HL-60/S4 treated with phorbol 12-myristate 13-acetate at 8.2 ng/mL for 4 days and 3 days (cell line): Measurements from ENCODE around the gene EMC7.
"Not testable (repeated sequence)": the region's sequence is repeated elsewhere in the genome, so short reads cannot be mapped to it uniquely, and the experiment has no call there.

ENCODE experiments used
- in situ Hi-C: fragments of 300-500 bp; cut with MboI; formaldehyde crosslinking; loops from 2 replicates; pipeline ENCODE4 v1.15.0; 2022; ENCODE audit warnings: low sequenced_read_pairs

EMC7 gene

DNA sequence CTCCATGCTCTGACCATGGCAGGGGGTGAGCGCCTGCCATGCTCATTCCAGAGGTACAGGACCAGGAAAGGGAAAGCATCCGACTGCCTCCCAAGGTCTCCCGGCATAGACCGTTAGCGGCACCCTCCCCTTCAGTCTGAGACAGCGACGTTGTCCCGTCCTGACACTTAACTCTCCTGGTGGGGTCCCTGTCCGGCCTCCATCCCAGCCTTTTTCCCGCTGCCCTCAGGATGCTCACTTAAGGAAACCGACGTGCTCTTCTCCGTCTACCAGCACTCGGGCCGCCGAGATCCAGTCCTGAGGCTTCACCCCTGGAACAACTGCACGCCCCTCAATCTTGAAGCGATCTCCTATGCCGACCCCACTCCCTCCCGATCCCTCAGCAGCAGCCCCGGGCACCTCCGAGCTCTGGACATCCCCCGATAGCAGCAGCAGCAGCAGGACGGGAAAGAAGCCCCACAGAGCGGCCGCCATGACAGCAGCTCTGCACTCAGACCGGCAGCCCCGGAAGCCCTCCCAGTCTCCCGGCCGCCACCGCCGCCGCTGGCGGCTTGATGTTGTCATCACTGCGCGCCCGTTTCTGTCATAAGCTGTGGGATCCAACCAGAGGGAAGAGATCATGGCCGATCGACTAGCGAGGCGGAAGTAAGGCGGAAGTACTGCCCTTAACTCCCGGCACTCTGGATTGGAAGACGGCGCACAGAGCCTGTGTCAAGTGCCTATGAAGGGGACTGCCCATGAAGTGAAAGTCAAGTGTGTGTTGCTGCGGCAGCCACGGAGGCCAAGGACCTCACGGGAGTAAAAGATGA, at the start of gene EMC7, which contains the start of gene PGBD4:
Gene EMC7 (minus strand): TSS at position 497 of the 809 bp plus-strand sequence. CDS start 23 bp downstream, at position 474.
Gene PGBD4 (plus strand): TSS at position 718 of the 809 bp plus-strand sequence. CDS start 449 bp downstream, outside the sequence.
- in situ Hi-C loops, result loop anchor here (10.0 kb wide), 1 partner anchor 123 kb away; the partner anchor contains the start of gene EMC4

GRCh38 chr15:34147371-34148140, 45.9 kb upstream of the EMC7 start:
- in situ Hi-C loops, result no loop called here

DNA sequence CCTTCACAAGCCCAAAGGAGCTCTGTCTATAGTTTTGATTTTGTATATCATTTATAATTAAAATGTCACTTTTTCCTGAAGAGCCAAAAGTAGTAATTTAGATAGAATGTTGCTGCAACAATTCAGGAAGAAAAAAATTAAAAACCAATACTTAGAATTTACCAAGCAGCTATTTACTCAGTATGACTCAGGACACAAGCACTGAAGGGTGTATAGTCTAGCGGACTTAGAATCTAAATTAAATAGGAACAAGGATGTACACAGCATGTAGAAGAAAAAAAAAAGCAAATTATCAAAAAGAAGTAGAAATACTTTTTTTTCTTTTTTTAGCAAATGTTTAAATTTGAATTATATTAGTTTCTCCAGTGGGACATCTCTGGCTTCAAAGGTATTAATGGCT, 31.8 kb upstream of the EMC7 start:
- in situ Hi-C loops, result no loop called here

GRCh38 chr15:34132881-34133280, 31.2 kb upstream of the EMC7 start:
- in situ Hi-C loops, result no loop called here

DNA sequence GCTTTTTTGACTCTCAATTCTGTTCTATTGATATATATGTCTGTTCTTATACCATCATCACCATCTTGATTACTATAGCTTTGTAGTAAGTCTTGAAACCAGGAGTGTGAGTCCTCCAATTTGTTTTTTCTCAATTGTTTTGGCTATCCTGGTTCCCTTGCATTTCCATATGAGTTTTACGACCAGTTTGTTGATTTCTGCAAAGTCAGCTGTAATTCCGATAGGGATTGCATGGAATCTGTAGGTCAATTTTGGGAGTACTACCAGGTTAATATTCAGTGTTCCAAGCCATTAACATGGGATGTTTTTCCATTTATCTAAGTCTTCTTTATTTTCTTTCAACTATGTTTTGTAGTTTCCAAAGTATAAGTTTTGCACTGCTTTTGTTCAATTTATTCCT, 27.2 kb upstream of the EMC7 start:
- in situ Hi-C loops, result no loop called here

GRCh38 chr15:34126522-34126921, 24.9 kb upstream of the EMC7 start:
- in situ Hi-C loops, result no loop called here

DNA sequence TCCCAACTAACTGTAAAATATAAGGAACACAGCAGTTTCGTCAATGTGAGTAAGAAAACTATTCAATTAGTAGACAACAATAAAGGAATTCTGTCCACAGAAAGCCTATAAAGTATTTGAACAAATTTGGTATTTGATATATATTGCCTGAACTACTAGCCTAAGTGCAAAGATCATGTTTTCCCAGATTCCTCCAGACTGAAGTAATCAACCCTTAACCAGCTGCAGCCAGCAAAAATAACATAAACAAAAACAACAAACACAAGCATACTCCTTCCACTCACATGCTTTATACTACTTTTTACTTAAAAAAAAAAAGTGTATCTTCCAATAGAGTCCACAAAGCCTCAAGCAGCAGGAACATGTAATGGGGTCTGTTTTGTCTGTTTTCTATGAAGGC, 24.3 kb upstream of the EMC7 start:
- in situ Hi-C loops, result no loop called here

GRCh38 chr15:34124651-34125050, 23.0 kb upstream of the EMC7 start:
- in situ Hi-C loops, result no loop called here

- in situ Hi-C loops, result no loop called here
Observed at GRCh38 chr15:34122771-34123183, 21.1 kb upstream of the EMC7 start.

DNA sequence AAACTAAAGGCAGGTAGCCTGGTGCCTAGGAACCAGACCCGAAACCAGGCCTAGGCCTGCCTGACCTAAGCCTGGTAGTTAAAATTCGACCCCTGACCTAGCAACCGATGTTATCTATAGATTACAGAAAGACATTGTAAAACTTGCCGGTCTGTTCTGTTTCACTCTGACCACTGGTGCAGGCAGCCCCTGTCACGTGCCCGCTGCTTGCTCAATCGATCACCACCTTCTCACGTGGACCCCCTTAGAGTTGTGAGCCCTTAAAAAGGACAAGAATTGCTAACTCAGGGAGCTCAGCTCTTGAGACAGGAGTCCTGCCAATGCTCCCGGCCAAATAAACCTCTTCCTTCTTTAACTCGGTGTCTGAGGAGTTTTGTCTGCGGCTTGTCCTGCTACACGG, 20.1 kb upstream of the EMC7 start:
- in situ Hi-C loops, result not testable (repeated sequence)

DNA sequence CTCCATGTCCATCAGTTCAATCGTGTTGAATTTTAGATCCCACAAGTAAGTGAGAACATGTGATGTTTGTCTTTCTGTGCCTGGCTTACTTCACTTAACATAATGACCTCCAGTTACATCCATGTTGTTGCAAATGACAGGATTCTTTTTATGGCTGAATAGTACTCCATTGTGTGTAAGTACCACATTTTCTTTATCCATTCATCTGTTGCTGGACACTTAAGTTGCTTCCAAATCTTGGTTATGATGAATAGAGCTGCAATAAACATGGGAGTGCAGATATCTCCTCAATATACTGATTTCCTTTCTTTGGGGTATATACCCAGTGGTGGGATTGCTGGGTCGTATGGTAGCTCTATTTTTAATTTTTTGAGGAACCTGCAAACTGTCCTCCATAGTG, 18.8 kb upstream of the EMC7 start:
- in situ Hi-C loops, result not testable (repeated sequence)

GRCh38 chr15:34119291-34119690, 17.6 kb upstream of the EMC7 start:
- in situ Hi-C loops, result no loop called here

DNA sequence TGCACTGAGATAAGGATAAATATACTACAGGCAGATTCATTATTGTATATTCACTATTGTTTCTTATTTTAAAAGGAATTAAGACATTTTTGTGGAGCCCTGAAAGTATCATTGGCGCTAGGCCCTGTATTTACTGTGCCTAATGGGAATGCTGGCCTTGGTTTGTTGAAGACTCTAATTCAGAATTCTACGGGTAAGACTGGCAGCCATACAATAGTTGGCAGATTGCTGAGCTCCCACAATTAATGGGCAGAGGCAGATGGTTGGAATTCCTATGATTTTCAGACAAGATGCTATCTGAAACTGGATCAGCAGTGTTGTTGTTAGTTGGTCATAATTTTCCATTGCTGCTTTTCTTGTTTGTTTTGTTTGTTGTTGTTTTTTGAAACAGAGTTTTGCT, 15.0 kb upstream of the EMC7 start:
- in situ Hi-C loops, result no loop called here

GRCh38 chr15:34114739-34115138, 13.1 kb upstream of the EMC7 start:
- in situ Hi-C loops, result no loop called here

- in situ Hi-C loops, result no loop called here
Observed at GRCh38 chr15:34114215-34114614, 12.6 kb upstream of the EMC7 start.

- in situ Hi-C loops, result no loop called here
Observed at GRCh38 chr15:34111488-34111887, 9.8 kb upstream of the EMC7 start.

GRCh38 chr15:34109797-34110663, 8.4 kb upstream of the EMC7 start:
- in situ Hi-C loops, result loop anchor here (10.0 kb wide), 1 partner anchor 115 kb away; the partner anchor contains the start of gene EMC4

GRCh38 chr15:34107315-34107714, 5.7 kb upstream of the EMC7 start:
- in situ Hi-C loops, result loop anchor here (10.0 kb wide), 1 partner anchor 117 kb away; the partner anchor contains the start of gene EMC4

- in situ Hi-C loops, result loop anchor here (10.0 kb wide), 1 partner anchor 118 kb away; the partner anchor contains the start of gene EMC4
Observed at GRCh38 chr15:34106423-34106822, 4.8 kb upstream of the EMC7 start.

- in situ Hi-C loops, result loop anchor here (10.0 kb wide), 1 partner anchor 122 kb away; the partner anchor contains the start of gene EMC4
Observed at GRCh38 chr15:34102175-34102925, 688 bp upstream of the EMC7 start.
